HEK293 (cell line): ENCODE measurements around the gene LRRC74B.

Experiments used
- CTCF ChIP-seq: fragments of 450-650 bp; formaldehyde crosslinking; IDR thresholded peaks from 2 replicates; pipeline ENCODE4 v1.5.1; 2016; ENCODE audit warnings: missing biosample characterization, missing genetic modification characterization
- PATZ1 ChIP-seq: fragments of 450-650 bp; formaldehyde crosslinking; IDR thresholded peaks from 2 replicates; pipeline ENCODE4 v1.5.1; 2016; ENCODE audit warnings: missing biosample characterization, missing genetic modification characterization
- PRDM10 ChIP-seq: fragments of 450-650 bp; formaldehyde crosslinking; IDR thresholded peaks from 2 replicates; pipeline ENCODE4 v1.5.1; 2016; ENCODE audit warnings: missing biosample characterization, missing genetic modification characterization
- PRDM4 ChIP-seq: fragments of 450-650 bp; formaldehyde crosslinking; IDR thresholded peaks from 2 replicates; pipeline ENCODE4 v1.5.1; 2017; ENCODE audit warnings: missing biosample characterization, missing genetic modification characterization
- REST ChIP-seq: fragments of 450-650 bp; formaldehyde crosslinking; IDR thresholded peaks from 2 replicates; pipeline ENCODE4 v1.5.1; 2016; ENCODE audit warnings: missing biosample characterization, missing genetic modification characterization
- SCRT2 ChIP-seq: fragments of 450-650 bp; formaldehyde crosslinking; IDR thresholded peaks from 2 replicates; pipeline ENCODE4 v1.5.1; 2016; ENCODE audit warnings: missing biosample characterization, missing genetic modification characterization
- ZFP3 ChIP-seq: fragments of 450-650 bp; formaldehyde crosslinking; IDR thresholded peaks from 2 replicates; pipeline ENCODE4 v1.5.1; 2016; ENCODE audit warnings: low read depth, missing biosample characterization, missing genetic modification characterization
- ZNF138 ChIP-seq: fragments of 450-650 bp; formaldehyde crosslinking; IDR thresholded peaks from 2 replicates; pipeline ENCODE4 v1.5.1; 2016; ENCODE audit warnings: missing biosample characterization, missing genetic modification characterization, borderline replicate concordance
- ZNF394 ChIP-seq: fragments of 450-650 bp; formaldehyde crosslinking; IDR thresholded peaks from 2 replicates; pipeline ENCODE4 v1.5.1; 2016; ENCODE audit warnings: missing biosample characterization, missing genetic modification characterization, mild to moderate bottlenecking, moderate library complexity, borderline replicate concordance
- ZNF580 ChIP-seq: fragments of 450-650 bp; formaldehyde crosslinking; IDR thresholded peaks from 2 replicates; pipeline ENCODE4 v1.5.1; 2016; ENCODE audit warnings: missing biosample characterization, missing genetic modification characterization
- ZNF596 ChIP-seq: fragments of 450-650 bp; IDR thresholded peaks from 2 replicates; pipeline ENCODE4 v1.5.0; 2018; ENCODE audit warnings: missing biosample characterization, mild to moderate bottlenecking, missing genetic modification characterization, moderate library complexity
- ZSCAN30 ChIP-seq: fragments of 450-650 bp; IDR thresholded peaks from 2 replicates; pipeline ENCODE4 v1.5.1; 2018; ENCODE audit warnings: missing biosample characterization, mild to moderate bottlenecking, missing genetic modification characterization, moderate library complexity

- TF ChIP-seq ZNF580 (tag by site-specific recombination) (no peak), CTCF (tag by site-specific recombination) (no peak), PRDM10 (tag by site-specific recombination) (no peak), REST (tag by site-specific recombination) (no peak), ZNF138 (tag by site-specific recombination) (no peak), SCRT2 (tag by site-specific recombination) (peak; percentile 53), ZNF596 (no peak), PATZ1 (tag by site-specific recombination) (no peak), ZNF394 (no peak), ZSCAN30 (no peak), ZFP3 (no peak), PRDM4 (tag by site-specific recombination) (no peak)
Observed at GRCh38 chr22:21054714-21055563, 9.2 kb downstream of the LRRC74B start.
